Measurements from ENCODE around the gene MT1X. TPM values are rescaled to one million over a fixed set of nuclear protein-coding genes. Genes with fewer than 3 reads are reported as not detected.

Gene MT1X
- total RNA-seq, 1 donor from 2014 or later: 63.2 TPM

DNA sequence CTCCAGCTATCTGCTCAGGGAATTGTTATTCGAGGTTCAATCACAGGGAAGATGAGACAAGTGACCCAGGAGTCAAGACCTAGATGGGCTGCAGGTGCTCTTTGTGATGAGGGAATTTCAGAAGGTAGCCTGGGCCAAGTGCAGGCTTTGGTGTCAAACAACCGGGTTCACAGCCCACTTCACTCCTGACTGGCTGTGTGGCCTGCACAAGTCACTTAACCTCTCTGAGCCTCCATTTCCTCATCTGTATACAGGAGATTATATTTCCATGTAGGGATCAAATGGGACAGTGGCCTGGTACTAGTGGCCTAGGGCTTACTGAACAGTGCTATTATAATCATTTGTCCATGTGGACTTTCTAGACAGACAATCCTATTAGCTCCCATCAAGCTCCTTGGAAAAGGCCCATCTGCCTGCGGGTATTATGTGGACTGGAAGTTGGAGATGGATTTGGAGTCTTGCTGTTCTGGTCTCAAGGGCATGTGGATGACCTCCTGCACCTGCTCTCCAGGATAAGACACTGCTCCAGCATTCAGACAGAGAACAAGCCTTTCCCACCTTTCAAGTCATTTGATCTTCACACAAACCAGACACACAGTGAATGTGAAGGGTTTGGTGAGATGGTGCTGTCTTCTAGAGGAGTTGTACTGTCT lies 3.1 kb upstream of the MT1X start:
- DNase-seq (ENCODE audit: low read depth): no peak

DNA sequence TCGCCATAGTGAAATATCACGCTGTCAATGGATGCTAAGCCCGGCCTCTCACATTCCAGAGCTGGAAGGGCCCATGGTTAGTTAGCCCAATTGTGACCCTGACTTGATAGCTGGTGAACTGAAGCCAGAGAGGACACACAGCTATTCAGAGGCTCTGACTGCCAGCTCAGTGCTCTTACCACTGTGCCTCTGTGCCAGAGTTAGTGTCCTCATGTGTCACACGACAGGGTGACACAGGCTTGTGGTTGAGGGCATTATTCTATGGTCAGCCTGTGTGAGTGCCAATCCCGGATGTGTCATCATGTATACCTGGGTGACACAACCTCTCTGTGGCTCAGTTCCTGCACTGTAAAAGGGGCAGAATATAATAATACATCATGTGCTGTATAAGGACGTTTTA lies 2.5 kb upstream of the MT1X start:
- DNase-seq (ENCODE audit: low read depth): no peak

DNA sequence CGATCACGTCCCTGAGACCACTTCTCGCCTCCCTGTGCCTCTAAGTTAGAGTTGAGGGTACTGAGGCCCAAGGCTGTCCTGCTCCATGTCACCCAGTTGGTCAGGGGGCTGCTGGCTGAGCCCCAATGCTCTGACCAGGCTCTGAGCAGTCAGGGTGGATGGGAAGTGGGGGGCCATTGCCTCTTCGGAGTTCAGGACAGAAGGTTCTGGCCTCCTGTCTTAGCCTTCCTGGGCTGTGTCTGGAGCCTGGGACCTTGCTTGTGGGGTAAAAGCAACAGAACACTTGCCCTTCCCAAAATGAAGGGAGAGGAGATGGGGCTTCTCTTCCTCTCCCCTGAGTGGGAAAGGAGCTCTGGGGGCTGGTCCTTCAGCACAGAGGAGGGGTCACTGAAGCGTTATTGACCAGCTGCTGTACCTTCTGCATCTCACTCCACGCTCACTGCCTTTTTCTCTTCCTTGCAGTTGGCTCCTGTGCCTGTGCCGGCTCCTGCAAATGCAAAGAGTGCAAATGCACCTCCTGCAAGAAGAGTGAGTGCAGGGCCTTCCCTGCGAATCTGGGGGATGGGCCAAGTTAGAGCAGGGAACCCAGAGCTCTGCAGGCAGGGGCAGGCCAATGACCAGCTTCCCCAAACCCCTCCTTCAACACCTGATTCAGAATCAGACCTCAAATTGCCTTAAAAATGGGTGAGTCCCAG lies 580 bp downstream of the MT1X start:
- DNase-seq (ENCODE audit: low read depth): no peak

DNA sequence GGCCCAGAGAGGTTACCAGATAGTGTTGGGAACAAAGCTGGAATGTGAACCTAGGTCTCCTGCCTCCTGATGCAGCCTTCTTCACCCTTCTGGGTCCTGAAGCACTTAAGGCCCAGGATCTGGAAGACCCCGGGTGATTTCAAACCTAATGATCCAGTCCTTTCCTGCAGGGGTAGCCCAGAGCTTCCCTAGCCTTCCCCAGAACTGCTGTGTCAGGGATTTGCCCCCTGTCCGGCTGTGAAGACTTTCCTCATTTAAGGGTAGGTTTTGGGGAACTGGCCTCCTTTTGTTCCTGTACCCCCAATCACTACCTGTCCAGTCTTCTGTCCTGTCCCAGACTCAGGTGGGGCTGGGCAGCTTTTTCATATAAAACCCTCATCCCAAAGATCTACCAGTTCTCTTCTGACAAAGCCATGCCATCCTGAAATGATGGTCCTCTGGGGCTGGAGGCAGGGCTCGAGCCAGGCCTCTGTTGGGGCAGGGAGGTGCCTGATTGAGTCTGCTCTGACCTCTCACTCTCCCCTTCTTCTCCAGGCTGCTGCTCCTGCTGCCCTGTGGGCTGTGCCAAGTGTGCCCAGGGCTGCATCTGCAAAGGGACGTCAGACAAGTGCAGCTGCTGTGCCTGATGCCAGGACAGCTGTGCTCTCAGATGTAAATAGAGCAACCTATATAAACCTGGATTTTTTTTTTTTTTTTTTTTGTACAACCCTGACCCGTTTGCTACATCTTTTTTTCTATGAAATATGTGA lies 1.3 kb downstream of the MT1X start:
- no peak for DNase-seq (ENCODE audit: low read depth)

DNA sequence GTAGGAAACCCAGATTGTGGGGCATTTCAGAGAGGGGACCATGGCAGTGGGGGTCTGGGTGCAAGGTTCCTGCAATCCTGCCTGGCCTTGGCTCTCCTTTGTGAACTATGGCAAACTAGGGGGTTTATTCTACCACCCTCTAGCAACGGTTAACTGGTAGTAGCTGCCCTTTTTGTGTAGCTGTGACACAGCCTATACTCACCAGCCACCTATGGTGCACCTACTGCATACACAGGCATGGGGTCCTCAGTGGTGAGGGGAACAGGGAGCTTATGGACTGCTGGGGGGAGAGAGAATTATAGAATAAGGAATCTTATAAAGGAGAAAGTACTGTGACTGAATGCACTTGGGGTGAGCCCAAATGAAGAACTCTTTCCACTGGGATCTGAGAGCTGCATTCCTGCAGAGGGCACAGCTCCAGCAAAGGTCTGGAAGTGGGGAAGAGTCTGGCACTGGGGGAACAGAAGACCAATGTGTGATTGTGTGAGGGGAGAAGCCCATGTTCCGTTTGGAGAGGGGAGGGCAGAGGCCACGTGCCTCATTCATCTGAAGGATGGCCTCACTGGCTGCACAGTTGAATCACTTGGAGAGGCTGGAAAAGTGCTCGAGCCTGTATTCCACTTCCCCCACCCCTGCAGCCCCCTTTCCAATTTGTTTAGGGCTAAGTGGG lies 2.1 kb downstream of the MT1X start:
- DNase-seq (ENCODE audit: low read depth): peak; percentile 35

DNA sequence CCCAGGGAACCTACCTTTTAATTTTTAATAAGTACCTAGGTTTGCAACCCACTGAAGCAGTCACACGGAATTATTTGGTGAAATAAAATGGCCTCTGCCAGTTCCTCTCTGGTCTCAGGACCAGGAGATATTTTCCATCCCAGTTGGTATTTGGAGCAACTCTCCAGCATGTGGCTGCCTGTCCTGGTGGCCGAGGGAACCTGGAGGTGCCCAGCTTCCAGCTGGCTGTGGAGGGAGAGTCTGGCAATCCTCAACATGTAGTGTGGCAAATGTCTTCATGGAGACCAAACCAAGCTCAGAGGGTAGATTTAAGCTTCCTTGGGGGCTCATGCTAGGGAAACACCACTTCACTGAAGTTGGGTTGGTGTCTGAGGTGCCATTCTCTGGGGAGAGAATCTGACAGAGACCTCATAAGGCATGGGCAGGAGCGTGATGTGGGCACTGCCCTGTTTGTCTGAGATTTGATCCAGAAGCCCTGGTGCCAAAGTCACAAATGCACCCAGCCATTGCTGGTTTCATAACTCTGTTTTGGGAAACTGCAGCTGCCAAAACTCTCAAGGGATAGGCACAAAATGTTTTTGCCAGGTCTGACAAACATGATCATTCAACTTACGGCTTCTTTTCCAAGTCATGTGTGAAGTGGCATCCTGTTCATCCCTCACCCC lies 2.8 kb downstream of the MT1X start:
- peak; percentile 32 for DNase-seq (ENCODE audit: low read depth)

DNA sequence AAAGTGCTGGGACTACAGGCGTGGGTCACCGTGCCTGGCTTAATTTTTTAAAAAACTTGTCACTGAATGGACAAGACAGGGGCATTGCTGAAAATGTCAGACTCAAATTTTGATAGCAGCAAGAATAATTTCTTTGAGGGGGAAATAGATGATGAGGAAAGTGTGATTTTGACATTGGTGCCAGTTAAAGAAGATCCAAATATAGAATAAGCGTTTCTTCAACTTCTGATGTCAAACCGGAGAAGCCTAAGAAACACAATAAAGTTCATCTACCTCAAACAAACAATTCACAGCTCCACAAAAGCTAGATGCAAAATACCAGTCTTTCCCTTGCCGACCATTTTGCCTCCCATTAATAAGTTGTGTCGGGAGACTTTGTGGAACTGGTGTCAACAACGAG lies 4.5 kb downstream of the MT1X start:
- DNase-seq (ENCODE audit: low read depth): no peak

DNA sequence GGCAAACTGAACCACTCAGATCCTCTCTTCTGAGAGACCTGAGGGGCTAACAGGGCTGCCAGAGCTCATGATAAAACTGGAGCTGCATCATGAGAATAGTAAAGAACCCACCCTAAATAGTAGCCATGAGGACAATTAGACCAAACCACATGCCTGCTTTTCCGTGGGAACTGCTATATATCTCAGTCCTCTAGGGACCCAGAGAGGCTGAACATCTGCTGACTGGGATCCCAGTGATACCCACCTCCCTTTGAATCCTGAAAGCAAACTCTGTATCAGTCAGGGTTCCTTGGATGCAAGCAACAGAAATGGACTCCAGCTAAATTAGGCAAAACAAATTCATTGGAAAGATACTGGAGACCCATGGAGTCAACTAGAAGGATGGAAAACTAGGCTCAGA lies 6.5 kb downstream of the MT1X start:
- DNase-seq (ENCODE audit: low read depth): no peak

DNA sequence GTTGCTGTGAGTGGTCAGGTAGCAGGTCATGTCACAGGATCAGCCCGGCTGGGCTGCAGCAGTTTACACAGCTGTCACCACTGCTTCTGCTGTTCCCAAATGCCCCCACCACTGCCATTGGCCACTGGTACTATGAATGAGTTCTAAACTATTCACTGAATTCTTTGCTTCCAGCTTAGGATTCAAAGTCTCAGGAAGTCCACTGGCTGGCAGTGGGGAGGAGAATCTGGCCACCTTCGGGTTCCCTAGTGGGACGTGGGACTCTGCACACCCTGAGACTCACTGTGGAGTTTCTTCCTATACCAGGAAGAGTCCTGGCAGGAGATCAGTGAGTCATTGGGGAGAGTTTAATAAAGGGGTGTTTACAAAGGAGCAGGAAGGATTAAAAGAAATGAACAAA lies 6.9 kb downstream of the MT1X start:
- DNase-seq (ENCODE audit: low read depth): no peak

DNA sequence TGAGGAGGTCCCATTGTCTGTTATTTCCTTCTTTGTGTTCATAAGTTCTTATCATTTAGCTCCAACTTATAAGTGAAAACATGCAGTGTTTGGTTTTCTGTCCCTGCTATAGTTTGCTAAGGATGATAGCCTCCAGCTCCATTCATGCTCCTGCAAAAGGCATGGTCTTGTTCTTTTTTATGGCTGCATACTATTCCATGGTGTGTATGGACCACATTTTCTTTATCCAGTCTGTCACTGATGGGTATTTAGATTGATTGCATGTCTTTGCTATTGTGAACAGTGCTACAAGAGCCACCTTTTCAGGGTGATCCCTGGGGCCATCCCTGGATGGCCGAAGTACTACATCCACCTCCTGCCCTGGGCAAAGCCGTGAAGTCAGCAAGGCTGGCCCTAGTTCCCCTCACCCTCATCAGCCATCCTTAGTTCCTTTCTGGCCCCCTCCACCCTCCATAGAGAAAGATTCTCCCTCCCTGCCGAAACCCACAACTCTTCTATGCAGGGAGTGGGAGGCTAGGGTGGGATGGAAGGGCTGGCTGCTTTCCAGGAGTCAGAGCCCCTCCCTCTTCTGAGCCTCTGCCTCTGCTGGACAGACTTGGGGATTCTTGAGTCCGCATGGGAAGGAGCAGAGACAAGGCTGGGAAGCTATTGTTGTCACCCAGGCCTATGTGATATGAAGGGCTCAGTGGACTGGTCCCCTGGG lies 8.3 kb downstream of the MT1X start:
- no peak for DNase-seq (ENCODE audit: low read depth)

DNA sequence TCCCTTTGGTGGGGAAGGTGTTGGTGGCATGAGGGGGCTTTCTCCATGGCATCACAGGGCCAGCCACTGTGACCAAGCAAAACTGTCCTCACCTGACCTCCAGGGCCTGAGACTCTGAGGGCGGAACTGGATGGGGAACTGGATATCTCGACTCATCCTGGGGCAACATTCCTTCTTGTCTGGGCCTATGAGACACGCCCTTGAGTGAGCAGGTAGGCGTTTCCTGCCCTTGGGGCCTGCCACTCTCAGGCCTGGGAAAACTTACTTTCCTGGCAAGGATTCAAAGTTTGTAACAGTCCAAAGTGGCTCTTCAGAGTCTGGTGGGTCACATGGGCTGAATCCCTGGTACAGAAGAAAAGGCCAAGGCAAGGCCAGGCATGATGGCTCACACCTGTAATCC lies 9.6 kb downstream of the MT1X start:
- peak; percentile 92 for DNase-seq (ENCODE audit: low read depth)

DNA sequence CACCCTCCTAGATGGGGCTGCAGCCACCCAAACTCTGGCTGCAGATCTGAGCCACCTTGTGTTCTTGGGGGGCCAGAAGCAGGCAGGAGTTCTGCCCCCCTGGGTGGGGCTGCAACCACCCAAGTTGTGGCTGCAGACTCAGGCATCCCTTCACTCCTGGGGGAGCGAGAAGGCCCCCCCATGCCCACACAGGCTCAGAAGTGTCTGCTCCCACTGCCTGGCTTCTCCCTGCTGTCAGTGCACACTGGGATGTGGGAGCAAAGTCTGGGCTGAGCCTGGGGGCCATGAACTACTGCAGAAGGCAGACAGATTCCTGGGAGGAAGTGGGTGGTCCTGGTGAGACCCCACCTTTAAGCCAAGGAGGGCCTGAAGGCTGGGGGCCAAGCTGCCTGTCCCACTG lies 13.0 kb downstream of the MT1X start:
- DNase-seq (ENCODE audit: low read depth): no peak

DNA sequence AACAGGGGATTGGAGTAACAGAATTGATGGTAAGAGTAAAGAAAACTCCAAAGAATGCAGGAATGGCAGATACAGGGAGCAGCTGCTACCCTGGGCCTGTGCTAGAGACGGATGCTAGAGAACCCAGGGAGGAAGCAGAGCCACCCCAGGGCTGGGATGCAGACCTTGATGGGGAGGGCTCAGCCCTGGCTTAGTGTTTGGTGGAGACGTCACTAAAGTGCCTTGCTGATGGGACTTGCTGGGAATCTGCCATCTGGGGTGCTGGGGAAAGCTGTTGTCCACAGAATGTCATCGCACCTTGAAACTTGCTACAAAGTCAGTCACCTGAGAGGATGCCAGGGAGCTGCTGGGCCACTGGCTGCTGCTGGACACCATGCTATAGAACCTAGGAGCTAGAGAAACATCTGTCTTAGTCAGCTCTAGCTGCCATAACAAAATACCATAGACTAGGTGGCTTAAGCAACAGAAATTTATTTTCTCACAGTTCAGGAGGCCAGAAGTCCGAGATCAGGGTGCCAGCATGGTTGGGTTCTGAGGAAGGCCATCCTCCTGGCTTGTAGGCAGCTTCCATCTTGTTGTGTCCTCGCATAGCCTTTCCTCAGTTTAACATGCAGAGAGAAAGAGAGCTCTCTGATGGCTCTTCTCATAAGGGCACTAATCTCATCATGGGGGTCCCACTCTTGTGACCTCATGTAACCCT lies 15.3 kb downstream of the MT1X start:
- DNase-seq (ENCODE audit: low read depth): no peak

DNA sequence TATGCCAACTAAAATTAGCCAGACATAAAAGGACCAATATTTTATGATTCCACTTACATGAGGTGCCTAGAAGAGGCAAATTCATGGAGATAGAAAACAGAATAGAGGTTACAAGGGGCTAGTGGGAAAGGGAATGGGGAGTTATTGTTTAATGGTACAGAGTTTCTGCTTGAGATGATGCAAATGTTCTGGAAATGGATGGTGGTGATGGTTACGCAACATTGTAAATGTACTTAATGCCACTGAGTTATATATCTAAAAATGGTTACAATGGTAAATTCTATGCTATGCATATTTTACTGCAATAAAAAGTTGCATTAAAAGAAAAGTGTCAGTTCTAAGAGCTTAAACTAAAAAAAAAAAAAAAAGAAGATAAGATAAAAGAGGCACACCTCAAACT lies 17.9 kb downstream of the MT1X start:
- no peak for DNase-seq (ENCODE audit: low read depth)

DNA sequence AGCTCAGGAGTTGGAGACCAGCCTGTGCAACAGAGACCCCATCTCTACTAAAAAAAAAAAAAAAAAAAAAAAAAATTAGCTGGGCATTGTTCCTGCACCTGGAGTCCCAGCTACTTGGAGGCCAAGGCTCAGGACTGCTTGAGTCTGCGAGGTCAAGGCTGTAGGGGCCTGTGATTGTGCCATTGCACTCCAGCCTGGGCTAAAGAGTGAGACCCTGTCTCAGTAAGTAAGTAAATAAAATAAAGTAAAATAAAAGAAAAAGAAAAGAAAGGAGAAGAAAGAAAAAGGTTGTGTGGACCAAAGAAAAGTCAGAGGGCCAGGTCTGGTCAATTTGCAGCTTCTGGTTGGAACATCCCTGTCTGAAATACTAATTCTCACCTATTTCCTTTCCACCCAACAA lies 18.4 kb downstream of the MT1X start:
- no peak for DNase-seq (ENCODE audit: low read depth)

DNA sequence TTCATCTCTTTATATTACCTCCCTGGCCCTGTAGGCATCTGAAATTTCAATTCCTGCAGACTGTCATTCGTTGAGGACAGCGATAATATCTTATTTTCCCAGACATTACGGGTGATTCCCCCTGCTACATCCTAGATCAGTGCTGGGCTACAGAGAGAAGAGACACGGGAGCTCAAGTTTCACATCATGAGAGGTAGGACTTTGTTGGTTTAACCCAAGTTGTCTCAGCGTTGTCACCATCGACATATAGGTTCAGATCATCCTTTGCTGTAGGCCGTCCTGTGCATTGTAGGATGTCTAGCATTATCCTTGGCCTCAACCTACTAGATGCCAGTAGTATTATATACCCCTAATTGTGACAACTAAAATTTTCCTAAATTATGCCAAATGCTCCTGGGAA lies 19.3 kb downstream of the MT1X start:
- DNase-seq (ENCODE audit: low read depth): no peak

DNA sequence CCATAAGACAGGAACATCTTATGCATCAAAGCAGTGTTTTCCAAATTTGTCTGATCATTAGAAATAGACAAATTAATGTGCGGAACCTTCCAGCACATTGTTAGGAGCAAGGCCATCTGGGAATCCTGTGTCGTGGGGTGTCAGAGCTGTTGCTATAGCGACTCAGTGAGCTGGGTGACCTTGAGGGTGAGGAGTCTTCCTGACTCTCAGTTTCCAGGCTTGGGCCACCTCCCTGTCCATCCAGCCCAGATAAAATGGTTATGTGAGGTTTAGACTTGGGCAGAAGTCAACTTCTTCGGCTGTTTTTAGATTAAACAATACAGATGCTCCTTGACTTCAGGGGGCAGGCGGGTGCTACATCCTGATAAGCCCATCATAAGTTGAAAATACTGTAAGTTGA lies 20.6 kb downstream of the MT1X start:
- DNase-seq (ENCODE audit: low read depth): no peak

DNA sequence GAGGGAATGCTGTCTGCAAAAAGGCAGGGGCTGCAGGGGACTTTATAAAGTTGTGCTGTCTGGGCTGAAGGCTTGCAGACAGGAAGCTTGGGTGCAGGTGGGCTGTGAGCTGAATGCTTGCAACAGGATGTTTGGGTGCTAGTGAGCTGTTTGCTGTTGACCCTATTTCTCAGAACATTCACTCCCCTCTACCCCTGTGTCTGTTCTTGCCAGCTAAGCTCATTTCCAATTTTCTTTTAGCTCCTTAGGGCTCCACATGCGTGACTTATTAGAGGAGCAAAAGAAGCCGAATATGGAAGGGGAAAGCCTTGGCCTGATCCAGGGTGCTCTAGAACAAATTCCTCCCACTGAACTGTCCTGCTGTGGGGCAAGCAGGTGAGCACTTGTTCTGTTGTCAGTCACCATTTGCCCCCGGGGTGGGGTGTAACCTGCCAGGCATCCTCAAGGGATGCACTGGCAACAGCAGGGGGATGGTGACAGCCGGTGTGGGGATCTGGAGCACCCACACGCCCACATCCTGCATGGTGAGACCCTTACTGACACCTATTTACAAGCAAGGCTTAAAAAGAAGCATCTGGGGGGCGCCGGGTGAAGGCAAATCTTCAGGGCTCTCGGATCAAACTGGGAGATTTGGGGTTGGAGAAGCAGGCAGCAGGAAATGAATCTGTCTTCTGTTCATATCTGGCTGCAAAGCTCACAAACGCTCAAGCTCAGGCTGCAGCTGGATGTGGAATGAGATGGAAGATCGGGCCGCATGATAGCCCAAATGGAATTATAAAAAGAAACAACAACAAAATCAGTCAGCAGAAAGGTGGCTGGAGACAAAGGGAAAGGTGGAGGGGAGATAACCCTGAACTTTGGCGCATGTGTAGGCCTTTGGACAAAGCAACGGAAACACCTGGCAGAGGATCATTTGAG lies 26.5 kb downstream of the MT1X start:
- DNase-seq (ENCODE audit: low read depth): no peak

DNA sequence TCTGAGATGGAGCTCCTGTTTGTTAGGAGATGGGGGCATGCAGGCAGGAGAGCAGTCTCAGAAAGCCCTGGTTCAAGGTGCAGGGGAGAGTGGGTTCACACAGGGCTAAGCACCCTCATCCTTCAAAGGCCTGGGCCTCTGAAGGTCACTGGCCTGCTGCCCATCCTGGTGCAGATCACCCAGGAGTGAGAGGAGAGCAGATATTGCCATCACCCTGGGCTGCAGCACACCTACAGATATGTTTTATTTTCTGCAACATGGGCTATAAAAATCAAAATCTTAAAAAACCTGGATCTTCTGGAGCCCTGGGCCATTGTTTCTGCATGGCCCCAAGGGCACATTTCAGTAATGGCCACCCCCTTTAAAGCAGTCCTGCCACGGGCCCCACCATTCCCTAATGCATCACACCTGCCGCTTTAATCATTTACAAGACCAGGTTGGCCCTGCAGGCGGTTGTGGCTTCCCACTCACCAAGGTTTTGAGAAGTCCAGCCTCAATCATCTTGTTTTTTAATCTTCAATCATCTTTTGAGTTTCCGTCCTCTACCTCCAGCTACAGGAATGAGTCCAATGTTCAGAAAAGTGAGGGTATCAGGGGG lies 27.3 kb downstream of the MT1X start:
- no peak for DNase-seq (ENCODE audit: low read depth)

All from renal cortical epithelial cell (primary cell).